ENCODE results near the gene MATK.

Gene MATK

DNA sequence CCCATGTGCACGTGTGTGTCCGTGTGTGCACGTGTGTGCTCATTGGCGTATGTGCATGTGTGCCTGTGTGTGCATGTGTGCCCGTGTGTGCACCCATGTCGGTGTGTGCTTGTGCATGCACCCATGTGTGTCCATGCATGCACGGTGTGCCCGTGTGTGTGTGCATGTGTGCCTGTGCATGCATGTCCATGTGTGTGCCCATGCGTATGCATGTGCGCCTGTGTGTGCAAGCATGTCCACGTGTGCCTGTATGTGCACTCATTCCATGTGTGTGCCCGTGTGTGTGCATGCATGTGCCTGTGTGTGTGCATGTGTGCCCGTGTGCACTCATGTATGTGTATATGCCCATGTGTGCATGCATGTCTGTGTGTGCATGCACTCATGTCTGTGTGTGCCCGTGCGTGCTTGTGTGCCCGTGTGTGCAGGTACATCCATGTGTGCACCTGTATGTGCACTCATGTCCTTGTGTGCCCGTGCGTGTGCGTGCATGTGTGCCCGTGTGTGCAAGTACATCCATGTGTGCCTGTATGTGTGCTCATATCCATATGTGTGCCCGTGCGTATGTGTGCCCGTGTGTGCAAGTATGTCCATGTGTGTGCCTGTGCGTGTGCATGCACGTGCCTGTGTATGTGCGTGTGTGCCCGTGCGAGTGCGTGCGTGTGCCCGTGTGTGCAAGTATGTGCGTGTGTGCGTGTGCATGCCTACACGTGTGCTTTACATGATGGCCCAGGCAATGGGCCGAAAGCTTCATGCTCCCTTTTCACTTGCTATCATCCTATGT, 21.6 kb upstream of the MATK start:
- TF ChIP-seq TEAD4 (IDR thresholded peaks at IDR 0.05): no peak
- no peak for TF ChIP-seq RAD21 (IDR thresholded peaks at IDR 0.05; ENCODE audit: low read depth)
- TF ChIP-seq NFIC (IDR thresholded peaks at IDR 0.05): no peak
- no peak for TF ChIP-seq CREB1 (IDR thresholded peaks at IDR 0.05; ENCODE audit: low read depth)
- TF ChIP-seq, protein P1, sequence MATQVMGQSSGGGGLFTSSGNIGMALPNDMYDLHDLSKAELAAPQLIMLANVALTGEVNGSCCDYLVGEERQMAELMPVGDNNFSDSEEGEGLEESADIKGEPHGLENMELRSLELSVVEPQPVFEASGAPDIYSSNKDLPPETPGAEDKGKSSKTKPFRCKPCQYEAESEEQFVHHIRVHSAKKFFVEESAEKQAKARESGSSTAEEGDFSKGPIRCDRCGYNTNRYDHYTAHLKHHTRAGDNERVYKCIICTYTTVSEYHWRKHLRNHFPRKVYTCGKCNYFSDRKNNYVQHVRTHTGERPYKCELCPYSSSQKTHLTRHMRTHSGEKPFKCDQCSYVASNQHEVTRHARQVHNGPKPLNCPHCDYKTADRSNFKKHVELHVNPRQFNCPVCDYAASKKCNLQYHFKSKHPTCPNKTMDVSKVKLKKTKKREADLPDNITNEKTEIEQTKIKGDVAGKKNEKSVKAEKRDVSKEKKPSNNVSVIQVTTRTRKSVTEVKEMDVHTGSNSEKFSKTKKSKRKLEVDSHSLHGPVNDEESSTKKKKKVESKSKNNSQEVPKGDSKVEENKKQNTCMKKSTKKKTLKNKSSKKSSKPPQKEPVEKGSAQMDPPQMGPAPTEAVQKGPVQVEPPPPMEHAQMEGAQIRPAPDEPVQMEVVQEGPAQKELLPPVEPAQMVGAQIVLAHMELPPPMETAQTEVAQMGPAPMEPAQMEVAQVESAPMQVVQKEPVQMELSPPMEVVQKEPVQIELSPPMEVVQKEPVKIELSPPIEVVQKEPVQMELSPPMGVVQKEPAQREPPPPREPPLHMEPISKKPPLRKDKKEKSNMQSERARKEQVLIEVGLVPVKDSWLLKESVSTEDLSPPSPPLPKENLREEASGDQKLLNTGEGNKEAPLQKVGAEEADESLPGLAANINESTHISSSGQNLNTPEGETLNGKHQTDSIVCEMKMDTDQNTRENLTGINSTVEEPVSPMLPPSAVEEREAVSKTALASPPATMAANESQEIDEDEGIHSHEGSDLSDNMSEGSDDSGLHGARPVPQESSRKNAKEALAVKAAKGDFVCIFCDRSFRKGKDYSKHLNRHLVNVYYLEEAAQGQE (IDR thresholded peaks at IDR 0.05; ENCODE audit: low read depth): no peak
- TF ChIP-seq USF1 (IDR thresholded peaks at IDR 0.05): no peak
- no peak for TF ChIP-seq YY1 (IDR thresholded peaks at IDR 0.05; ENCODE audit: low read depth)
- TF ChIP-seq, protein P2, sequence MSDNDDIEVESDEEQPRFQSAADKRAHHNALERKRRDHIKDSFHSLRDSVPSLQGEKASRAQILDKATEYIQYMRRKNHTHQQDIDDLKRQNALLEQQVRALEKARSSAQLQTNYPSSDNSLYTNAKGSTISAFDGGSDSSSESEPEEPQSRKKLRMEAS (IDR thresholded peaks at IDR 0.05): no peak
- TF ChIP-seq EGR1 (IDR thresholded peaks at IDR 0.05): no peak
- no peak for TF ChIP-seq TCF12 (IDR thresholded peaks at IDR 0.05; ENCODE audit: low read depth)

DNA sequence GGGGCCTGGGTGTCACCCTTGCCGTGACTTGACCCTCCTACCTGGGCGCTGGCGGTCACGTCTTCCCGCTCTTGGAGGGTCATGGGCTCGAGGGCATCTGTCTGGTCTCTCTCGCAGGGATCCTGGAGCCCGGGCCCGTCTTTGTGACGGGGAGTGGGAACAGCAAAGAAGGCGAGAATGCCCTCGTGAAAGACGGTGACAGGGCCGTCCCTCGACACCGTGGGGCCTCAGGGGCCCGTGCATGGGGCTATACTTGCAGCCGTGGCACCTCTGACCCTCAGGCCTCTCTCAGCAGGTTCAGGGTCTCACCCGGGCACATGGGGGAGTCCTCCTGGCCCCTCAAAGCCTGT, 20.9 kb upstream of the MATK start:
- TF ChIP-seq ZBTB7A (IDR thresholded peaks at IDR 0.05; ENCODE audit: low read depth) (no peak), FOXM1 (IDR thresholded peaks at IDR 0.05; ENCODE audit: borderline replicate concordance, low read depth) (no peak), CREB1 (IDR thresholded peaks at IDR 0.05; ENCODE audit: low read depth) (no peak), NFIC (IDR thresholded peaks at IDR 0.05) (no peak)

DNA sequence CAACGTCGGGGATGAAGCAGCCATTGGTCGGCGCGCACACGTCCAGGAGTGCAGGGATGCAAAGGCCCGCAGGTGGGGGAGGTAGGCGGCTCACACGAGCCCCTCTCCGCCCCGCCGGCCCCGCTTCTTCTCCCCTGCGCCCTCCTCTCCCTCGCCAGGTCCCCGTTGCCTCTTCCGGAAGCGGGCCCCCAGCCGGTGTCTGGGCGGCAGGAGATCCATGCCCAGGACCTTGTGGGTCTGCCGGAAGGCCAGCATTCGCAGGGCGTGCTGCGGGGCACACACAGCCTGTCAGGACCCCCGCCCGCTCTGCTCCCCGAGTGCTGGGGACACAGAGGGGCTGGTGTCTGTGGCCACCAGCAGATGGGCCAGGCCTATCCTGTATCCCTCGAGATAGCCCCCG, 19.7 kb upstream of the MATK start:
- TF ChIP-seq NFIC (IDR thresholded peaks at IDR 0.05) (no peak), FOXM1 (IDR thresholded peaks at IDR 0.05; ENCODE audit: borderline replicate concordance, low read depth) (no peak), TAF1 (IDR thresholded peaks at IDR 0.05; ENCODE audit: low read depth) (no peak), TEAD4 (IDR thresholded peaks at IDR 0.05) (no peak), EP300 (IDR thresholded peaks at IDR 0.05; ENCODE audit: borderline replicate concordance) (no peak), ZBTB7A (IDR thresholded peaks at IDR 0.05; ENCODE audit: low read depth) (no peak), TCF12 (IDR thresholded peaks at IDR 0.05; ENCODE audit: low read depth) (no peak), RAD21 (IDR thresholded peaks at IDR 0.05; ENCODE audit: low read depth) (no peak), USF1 (IDR thresholded peaks at IDR 0.05) (no peak), YY1 (IDR thresholded peaks at IDR 0.05; ENCODE audit: low read depth) (no peak)
- TF ChIP-seq, protein P1 (IDR thresholded peaks at IDR 0.05; ENCODE audit: low read depth): no peak
- TF ChIP-seq, protein P2 (IDR thresholded peaks at IDR 0.05): no peak

DNA sequence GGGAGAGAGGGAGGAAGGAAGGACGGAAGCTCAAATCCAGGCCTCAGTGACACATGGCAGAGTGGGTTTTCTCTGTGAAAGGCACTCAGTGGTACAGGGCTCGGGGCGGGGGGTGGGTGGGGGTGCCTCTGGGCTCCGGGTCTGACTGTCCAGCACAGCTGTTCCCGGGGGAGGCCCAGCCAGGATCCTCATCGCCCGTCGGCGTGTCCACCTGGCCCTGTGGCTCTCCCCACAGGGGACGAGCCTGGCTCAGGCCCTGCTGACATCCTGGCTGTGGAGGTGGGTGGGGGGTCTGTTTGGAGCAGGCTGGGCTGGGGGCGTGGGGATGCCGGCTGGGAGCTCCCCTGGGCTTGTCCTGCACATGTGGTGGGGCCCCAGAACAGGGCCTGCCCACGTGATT, 18.2 kb upstream of the MATK start:
- TF ChIP-seq, protein P2 (IDR thresholded peaks at IDR 0.05): no peak
- TF ChIP-seq ZBTB7A (IDR thresholded peaks at IDR 0.05; ENCODE audit: low read depth): no peak
- no peak for TF ChIP-seq YY1 (IDR thresholded peaks at IDR 0.05; ENCODE audit: low read depth)
- TF ChIP-seq CEBPB (IDR thresholded peaks at IDR 0.05): no peak
- TF ChIP-seq USF1 (IDR thresholded peaks at IDR 0.05): no peak
- TF ChIP-seq RAD21 (IDR thresholded peaks at IDR 0.05; ENCODE audit: low read depth): no peak
- no peak for TF ChIP-seq EP300 (IDR thresholded peaks at IDR 0.05; ENCODE audit: borderline replicate concordance)
- TF ChIP-seq TAF1 (IDR thresholded peaks at IDR 0.05; ENCODE audit: low read depth): no peak
- no peak for TF ChIP-seq CREB1 (IDR thresholded peaks at IDR 0.05; ENCODE audit: low read depth)
- TF ChIP-seq, protein P1 (IDR thresholded peaks at IDR 0.05; ENCODE audit: low read depth): no peak
- no peak for TF ChIP-seq FOXM1 (IDR thresholded peaks at IDR 0.05; ENCODE audit: borderline replicate concordance, low read depth)
- TF ChIP-seq NFIC (IDR thresholded peaks at IDR 0.05): no peak
- TF ChIP-seq TCF12 (IDR thresholded peaks at IDR 0.05; ENCODE audit: low read depth): no peak
- TF ChIP-seq TEAD4 (IDR thresholded peaks at IDR 0.05): no peak
- no peak for TF ChIP-seq EGR1 (IDR thresholded peaks at IDR 0.05)
